WTC11 (cell line): Measurements from ENCODE around the gene PROM2. TPM values are rescaled to one million over a fixed set of nuclear protein-coding genes. Genes with fewer than 3 reads are reported as not detected.

ENCODE experiments used
- ATAC-seq: fragments of 200-7000 bp; cut with Tn5 transposase; 2 replicates; pipeline ENCODE4 v1.10.0; 2021; ENCODE audit warnings: mild to moderate bottlenecking, moderate library complexity
- CTCF ChIA-PET: fragments of 300-600 bp; sonication (Branson Sonifier 250); formaldehyde crosslinking; loops from one replicate; lab custom pipeline; 2021; ENCODE audit warnings: antibody characterized with exemption; lab: Charles Lee
- POLR2A ChIA-PET: fragments of 350-600 bp; sonication (Branson Sonifier 250); formaldehyde crosslinking; loops from one replicate; lab custom pipeline; 2021; ENCODE audit warnings: antibody characterized with exemption; lab: Charles Lee
- DNase-seq: peaks from one replicate; pipeline ENCODE4 v3.0.0; 2021; ENCODE audit warnings: low spot score
- H3K27ac Mint-ChIP-seq: 2 replicates; pipeline ENCODE4 v1.8.0; 2021; ENCODE audit warnings: mixed read lengths
- H3K27me3 Mint-ChIP-seq: 2 replicates; pipeline ENCODE4 v1.8.0; 2021; ENCODE audit warnings: low read depth, mild to moderate bottlenecking, moderate library complexity, mixed read lengths
- H3K36me3 Mint-ChIP-seq: 2 replicates; pipeline ENCODE4 v1.8.0; 2021; ENCODE audit warnings: mixed read lengths
- H3K4me1 Mint-ChIP-seq: 2 replicates; pipeline ENCODE4 v1.8.0; 2022; ENCODE audit warnings: mixed read lengths
- H3K4me3 Mint-ChIP-seq: 2 replicates; pipeline ENCODE4 v1.8.0; 2021; ENCODE audit warnings: mild to moderate bottlenecking, moderate library complexity, mixed read lengths
- H3K9me3 Mint-ChIP-seq: 2 replicates; pipeline ENCODE4 v1.8.0; 2021; ENCODE audit warnings: mixed read lengths
- CREM ChIP-seq: sonication (generic); formaldehyde crosslinking; IDR thresholded peaks from 2 replicates; pipeline ENCODE4 v1.8.1; 2022; ENCODE audit warnings: mild to moderate bottlenecking, missing genetic modification reagents, moderate library complexity
- ESRRA ChIP-seq: sonication (generic); formaldehyde crosslinking; IDR thresholded peaks from 2 replicates; pipeline ENCODE4 v1.8.1; 2022; ENCODE audit warnings: mild to moderate bottlenecking, missing genetic modification reagents, borderline replicate concordance
- NR1H2 ChIP-seq: sonication (generic); formaldehyde crosslinking; IDR thresholded peaks from 2 replicates; pipeline ENCODE4 v1.9.0; 2021; ENCODE audit warnings: mild to moderate bottlenecking, moderate library complexity, missing genetic modification reagents
- NR2C2 ChIP-seq: sonication (generic); formaldehyde crosslinking; IDR thresholded peaks from 2 replicates; pipeline ENCODE4 v1.8.0; 2022; ENCODE audit warnings: mild to moderate bottlenecking, missing genetic modification reagents
- RORB ChIP-seq: fragments of 250-450 bp; sonication (Bioruptor Pico); IDR thresholded peaks from 2 replicates; pipeline ENCODE4 v1.9.0; 2021; ENCODE audit warnings: mild to moderate bottlenecking
- SOX15 ChIP-seq: fragments of 250-450 bp; sonication (Bioruptor Pico); IDR thresholded peaks from 2 replicates; pipeline ENCODE4 v1.9.0; 2021; ENCODE audit warnings: mild to moderate bottlenecking
- SP1 ChIP-seq: sonication (generic); formaldehyde crosslinking; conservative IDR thresholded peaks from 2 replicates; pipeline ENCODE4 v1.8.1; 2022; ENCODE audit warnings: missing genetic modification reagents
- ZNF138 ChIP-seq: sonication (generic); formaldehyde crosslinking; conservative IDR thresholded peaks from 2 replicates; pipeline ENCODE4 v1.8.1; 2022; ENCODE audit warnings: mild to moderate bottlenecking, moderate library complexity, missing genetic modification reagents
- ZNF317 ChIP-seq: sonication (generic); formaldehyde crosslinking; IDR thresholded peaks from 2 replicates; pipeline ENCODE4 v1.8.1; 2023; ENCODE audit warnings: low read depth, mild to moderate bottlenecking, moderate library complexity, missing genetic modification reagents, borderline replicate concordance
- ZNF671 ChIP-seq: fragments of 250-450 bp; sonication (Bioruptor Pico); IDR thresholded peaks from 2 replicates; pipeline ENCODE4 v1.8.0; 2021; ENCODE audit warnings: mild to moderate bottlenecking
- total RNA-seq: library from RNA; stranded (reverse); gene quantifications from 3 replicates; pipeline ENCODE4 v1.2.3, GENCODE V29; 2021
- TF ChIP-seq, protein P1 (sequence below): sonication (generic); formaldehyde crosslinking; IDR thresholded peaks from 2 replicates; pipeline ENCODE4 v1.8.1; 2023; ENCODE audit warnings: mild to moderate bottlenecking, missing genetic modification reagents
- TF ChIP-seq, protein P2 (sequence below): sonication (generic); formaldehyde crosslinking; IDR thresholded peaks from 2 replicates; pipeline ENCODE4 v1.8.1; 2022; ENCODE audit warnings: low read depth, mild to moderate bottlenecking, moderate library complexity, missing genetic modification reagents, borderline replicate concordance
- TF ChIP-seq, protein P3 (sequence below): sonication (generic); formaldehyde crosslinking; IDR thresholded peaks from 2 replicates; pipeline ENCODE4 v1.8.0; 2023; ENCODE audit warnings: missing genetic modification reagents
- TF ChIP-seq, protein P4 (sequence below): sonication (generic); formaldehyde crosslinking; IDR thresholded peaks from 2 replicates; pipeline ENCODE4 v1.8.1; 2023; ENCODE audit warnings: mild to moderate bottlenecking, missing genetic modification reagents, borderline replicate concordance
- TF ChIP-seq, protein P5 (sequence below): fragments of 250-450 bp; sonication (Bioruptor Pico); IDR thresholded peaks from 2 replicates; pipeline ENCODE4 v1.9.0; 2021; ENCODE audit warnings: mild to moderate bottlenecking
- TF ChIP-seq, protein P6 (sequence below): fragments of 250-450 bp; sonication (Bioruptor Pico); conservative IDR thresholded peaks from 2 replicates; pipeline ENCODE4 v1.9.0; 2021; ENCODE audit warnings: mild to moderate bottlenecking
- TF ChIP-seq, protein P7 (sequence below): fragments of 250-450 bp; sonication (Bioruptor Pico); IDR thresholded peaks from 2 replicates; pipeline ENCODE4 v2.1.2; 2022; ENCODE audit warnings: mild to moderate bottlenecking, moderate library complexity
- TF ChIP-seq, protein P8 (sequence below): sonication (generic); formaldehyde crosslinking; IDR thresholded peaks from 2 replicates; pipeline ENCODE4 v1.8.1; 2023; ENCODE audit warnings: mild to moderate bottlenecking, missing genetic modification reagents, moderate library complexity
- TF ChIP-seq, protein P9 (sequence below): sonication (generic); formaldehyde crosslinking; IDR thresholded peaks from 2 replicates; pipeline ENCODE4 v1.8.0; 2023; ENCODE audit warnings: mild to moderate bottlenecking, missing genetic modification reagents

The PROM2 gene
- total RNA-seq, 1 experiment from 2014 or later = 8.3 TPM

DNA sequence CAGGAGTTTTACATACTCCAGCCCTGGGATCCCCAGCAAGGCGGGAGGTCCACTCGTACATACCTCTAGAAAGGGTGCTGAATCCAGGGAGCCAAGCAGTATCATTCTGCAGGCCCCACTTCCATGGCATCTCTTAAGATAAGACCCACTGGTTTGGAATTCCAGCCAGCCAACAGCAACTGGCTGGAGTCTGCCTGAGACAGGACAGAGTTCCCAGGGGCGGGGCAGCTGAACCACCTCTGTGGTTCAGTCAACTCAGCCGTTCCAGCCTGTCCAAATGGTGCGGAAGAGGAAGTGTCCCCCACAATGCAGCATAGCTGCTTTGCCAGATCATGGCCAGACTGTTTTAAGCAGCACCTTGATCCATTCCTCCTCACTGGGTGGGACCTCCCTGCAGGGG is 33.7 kb upstream of the PROM2 start:
- TF ChIP-seq ZNF317 (CRISPR knock-in tag) (no peak), NR2C2 (CRISPR knock-in tag) (no peak), ZNF138 (CRISPR knock-in tag) (no peak), SP1 (CRISPR knock-in tag) (no peak), ESRRA (CRISPR knock-in tag) (no peak), RORB (CRISPR knock-in tag) (no peak), ZNF671 (CRISPR knock-in tag) (no peak), CREM (no peak), SOX15 (CRISPR knock-in tag) (no peak), NR1H2 (CRISPR knock-in tag) (no peak)
- TF ChIP-seq, protein P1, sequence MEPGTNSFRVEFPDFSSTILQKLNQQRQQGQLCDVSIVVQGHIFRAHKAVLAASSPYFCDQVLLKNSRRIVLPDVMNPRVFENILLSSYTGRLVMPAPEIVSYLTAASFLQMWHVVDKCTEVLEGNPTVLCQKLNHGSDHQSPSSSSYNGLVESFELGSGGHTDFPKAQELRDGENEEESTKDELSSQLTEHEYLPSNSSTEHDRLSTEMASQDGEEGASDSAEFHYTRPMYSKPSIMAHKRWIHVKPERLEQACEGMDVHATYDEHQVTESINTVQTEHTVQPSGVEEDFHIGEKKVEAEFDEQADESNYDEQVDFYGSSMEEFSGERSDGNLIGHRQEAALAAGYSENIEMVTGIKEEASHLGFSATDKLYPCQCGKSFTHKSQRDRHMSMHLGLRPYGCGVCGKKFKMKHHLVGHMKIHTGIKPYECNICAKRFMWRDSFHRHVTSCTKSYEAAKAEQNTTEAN (CRISPR knock-in tag) = no peak
- TF ChIP-seq, protein P2, sequence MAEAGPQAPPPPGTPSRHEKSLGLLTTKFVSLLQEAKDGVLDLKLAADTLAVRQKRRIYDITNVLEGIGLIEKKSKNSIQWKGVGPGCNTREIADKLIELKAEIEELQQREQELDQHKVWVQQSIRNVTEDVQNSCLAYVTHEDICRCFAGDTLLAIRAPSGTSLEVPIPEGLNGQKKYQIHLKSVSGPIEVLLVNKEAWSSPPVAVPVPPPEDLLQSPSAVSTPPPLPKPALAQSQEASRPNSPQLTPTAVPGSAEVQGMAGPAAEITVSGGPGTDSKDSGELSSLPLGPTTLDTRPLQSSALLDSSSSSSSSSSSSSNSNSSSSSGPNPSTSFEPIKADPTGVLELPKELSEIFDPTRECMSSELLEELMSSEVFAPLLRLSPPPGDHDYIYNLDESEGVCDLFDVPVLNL (CRISPR knock-in tag) = no peak
- TF ChIP-seq, protein P3, sequence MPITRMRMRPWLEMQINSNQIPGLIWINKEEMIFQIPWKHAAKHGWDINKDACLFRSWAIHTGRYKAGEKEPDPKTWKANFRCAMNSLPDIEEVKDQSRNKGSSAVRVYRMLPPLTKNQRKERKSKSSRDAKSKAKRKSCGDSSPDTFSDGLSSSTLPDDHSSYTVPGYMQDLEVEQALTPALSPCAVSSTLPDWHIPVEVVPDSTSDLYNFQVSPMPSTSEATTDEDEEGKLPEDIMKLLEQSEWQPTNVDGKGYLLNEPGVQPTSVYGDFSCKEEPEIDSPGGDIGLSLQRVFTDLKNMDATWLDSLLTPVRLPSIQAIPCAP (CRISPR knock-in tag) = no peak
- TF ChIP-seq, protein P4, sequence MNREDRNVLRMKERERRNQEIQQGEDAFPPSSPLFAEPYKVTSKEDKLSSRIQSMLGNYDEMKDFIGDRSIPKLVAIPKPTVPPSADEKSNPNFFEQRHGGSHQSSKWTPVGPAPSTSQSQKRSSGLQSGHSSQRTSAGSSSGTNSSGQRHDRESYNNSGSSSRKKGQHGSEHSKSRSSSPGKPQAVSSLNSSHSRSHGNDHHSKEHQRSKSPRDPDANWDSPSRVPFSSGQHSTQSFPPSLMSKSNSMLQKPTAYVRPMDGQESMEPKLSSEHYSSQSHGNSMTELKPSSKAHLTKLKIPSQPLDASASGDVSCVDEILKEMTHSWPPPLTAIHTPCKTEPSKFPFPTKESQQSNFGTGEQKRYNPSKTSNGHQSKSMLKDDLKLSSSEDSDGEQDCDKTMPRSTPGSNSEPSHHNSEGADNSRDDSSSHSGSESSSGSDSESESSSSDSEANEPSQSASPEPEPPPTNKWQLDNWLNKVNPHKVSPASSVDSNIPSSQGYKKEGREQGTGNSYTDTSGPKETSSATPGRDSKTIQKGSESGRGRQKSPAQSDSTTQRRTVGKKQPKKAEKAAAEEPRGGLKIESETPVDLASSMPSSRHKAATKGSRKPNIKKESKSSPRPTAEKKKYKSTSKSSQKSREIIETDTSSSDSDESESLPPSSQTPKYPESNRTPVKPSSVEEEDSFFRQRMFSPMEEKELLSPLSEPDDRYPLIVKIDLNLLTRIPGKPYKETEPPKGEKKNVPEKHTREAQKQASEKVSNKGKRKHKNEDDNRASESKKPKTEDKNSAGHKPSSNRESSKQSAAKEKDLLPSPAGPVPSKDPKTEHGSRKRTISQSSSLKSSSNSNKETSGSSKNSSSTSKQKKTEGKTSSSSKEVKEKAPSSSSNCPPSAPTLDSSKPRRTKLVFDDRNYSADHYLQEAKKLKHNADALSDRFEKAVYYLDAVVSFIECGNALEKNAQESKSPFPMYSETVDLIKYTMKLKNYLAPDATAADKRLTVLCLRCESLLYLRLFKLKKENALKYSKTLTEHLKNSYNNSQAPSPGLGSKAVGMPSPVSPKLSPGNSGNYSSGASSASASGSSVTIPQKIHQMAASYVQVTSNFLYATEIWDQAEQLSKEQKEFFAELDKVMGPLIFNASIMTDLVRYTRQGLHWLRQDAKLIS (CRISPR knock-in tag) = no peak
- TF ChIP-seq, protein P5, sequence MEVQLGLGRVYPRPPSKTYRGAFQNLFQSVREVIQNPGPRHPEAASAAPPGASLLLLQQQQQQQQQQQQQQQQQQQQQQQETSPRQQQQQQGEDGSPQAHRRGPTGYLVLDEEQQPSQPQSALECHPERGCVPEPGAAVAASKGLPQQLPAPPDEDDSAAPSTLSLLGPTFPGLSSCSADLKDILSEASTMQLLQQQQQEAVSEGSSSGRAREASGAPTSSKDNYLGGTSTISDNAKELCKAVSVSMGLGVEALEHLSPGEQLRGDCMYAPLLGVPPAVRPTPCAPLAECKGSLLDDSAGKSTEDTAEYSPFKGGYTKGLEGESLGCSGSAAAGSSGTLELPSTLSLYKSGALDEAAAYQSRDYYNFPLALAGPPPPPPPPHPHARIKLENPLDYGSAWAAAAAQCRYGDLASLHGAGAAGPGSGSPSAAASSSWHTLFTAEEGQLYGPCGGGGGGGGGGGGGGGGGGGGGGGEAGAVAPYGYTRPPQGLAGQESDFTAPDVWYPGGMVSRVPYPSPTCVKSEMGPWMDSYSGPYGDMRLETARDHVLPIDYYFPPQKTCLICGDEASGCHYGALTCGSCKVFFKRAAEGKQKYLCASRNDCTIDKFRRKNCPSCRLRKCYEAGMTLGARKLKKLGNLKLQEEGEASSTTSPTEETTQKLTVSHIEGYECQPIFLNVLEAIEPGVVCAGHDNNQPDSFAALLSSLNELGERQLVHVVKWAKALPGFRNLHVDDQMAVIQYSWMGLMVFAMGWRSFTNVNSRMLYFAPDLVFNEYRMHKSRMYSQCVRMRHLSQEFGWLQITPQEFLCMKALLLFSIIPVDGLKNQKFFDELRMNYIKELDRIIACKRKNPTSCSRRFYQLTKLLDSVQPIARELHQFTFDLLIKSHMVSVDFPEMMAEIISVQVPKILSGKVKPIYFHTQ (CRISPR knock-in tag) = no peak
- TF ChIP-seq, protein P6, sequence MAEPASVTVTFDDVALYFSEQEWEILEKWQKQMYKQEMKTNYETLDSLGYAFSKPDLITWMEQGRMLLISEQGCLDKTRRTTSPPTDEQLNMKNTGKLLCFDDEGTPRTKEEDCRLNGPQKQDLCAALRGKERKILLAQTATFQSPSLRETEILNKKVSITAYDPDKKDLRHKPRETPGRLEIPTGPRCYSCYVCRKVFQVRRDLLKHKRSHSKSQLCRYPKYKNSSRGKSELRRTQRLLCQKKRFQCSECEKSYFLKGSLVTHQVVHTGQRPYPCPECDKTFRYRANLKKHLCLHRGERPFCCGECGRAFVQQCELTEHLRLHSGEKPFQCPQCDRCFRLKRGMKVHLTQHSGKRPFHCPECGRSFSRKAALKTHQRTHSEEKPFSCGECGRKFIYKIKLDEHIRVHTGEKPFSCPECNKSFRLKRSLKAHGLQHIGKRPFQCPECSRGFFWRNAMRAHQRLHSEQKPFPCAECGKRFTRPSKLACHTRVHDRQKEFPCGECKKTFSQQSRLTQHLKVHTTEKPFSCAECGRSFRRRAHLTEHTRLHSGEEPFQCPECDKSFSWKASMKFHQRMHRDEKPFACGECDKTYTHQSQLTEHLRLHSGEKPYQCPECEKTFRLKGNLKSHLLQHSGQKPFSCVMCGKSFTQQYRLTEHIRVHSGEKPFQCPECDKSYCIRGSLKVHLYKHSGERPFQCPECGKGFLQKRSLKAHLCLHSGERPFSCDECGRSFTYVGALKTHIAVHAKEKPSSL (CRISPR knock-in tag) = no peak
- TF ChIP-seq, protein P7, sequence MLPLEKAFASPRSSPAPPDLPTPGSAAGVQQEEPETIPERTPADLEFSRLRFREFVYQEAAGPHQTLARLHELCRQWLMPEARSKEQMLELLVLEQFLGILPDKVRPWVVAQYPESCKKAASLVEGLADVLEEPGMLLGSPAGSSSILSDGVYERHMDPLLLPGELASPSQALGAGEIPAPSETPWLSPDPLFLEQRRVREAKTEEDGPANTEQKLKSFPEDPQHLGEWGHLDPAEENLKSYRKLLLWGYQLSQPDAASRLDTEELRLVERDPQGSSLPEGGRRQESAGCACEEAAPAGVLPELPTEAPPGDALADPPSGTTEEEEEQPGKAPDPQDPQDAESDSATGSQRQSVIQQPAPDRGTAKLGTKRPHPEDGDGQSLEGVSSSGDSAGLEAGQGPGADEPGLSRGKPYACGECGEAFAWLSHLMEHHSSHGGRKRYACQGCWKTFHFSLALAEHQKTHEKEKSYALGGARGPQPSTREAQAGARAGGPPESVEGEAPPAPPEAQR (CRISPR knock-in tag) = no peak
- TF ChIP-seq, protein P8, sequence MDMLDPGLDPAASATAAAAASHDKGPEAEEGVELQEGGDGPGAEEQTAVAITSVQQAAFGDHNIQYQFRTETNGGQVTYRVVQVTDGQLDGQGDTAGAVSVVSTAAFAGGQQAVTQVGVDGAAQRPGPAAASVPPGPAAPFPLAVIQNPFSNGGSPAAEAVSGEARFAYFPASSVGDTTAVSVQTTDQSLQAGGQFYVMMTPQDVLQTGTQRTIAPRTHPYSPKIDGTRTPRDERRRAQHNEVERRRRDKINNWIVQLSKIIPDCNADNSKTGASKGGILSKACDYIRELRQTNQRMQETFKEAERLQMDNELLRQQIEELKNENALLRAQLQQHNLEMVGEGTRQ (CRISPR knock-in tag) = no peak
- TF ChIP-seq, protein P9, sequence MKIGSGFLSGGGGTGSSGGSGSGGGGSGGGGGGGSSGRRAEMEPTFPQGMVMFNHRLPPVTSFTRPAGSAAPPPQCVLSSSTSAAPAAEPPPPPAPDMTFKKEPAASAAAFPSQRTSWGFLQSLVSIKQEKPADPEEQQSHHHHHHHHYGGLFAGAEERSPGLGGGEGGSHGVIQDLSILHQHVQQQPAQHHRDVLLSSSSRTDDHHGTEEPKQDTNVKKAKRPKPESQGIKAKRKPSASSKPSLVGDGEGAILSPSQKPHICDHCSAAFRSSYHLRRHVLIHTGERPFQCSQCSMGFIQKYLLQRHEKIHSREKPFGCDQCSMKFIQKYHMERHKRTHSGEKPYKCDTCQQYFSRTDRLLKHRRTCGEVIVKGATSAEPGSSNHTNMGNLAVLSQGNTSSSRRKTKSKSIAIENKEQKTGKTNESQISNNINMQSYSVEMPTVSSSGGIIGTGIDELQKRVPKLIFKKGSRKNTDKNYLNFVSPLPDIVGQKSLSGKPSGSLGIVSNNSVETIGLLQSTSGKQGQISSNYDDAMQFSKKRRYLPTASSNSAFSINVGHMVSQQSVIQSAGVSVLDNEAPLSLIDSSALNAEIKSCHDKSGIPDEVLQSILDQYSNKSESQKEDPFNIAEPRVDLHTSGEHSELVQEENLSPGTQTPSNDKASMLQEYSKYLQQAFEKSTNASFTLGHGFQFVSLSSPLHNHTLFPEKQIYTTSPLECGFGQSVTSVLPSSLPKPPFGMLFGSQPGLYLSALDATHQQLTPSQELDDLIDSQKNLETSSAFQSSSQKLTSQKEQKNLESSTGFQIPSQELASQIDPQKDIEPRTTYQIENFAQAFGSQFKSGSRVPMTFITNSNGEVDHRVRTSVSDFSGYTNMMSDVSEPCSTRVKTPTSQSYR (CRISPR knock-in tag) = no peak
- Mint-ChIP-seq H3K27ac (no peak overlapping the region), H3K9me3 (peaks cover 64% of the 10 kb centered on the region), H3K4me3 (no peak overlapping the region), H3K4me1 (no peaks in the 10 kb centered on the region), H3K27me3 (peaks cover 24% of the 10 kb centered on the region), H3K36me3 (peaks cover 38% of the 10 kb centered on the region)
- ATAC-seq (no peak), DNase-seq (no peak)
- ChIA-PET CTCF (interaction anchor here (1.1 to 1.5 kb wide), 2 partner anchors 9 to 105 kb away, joined by 3 to 8 read pairs; no protein-coding TSS in a partner anchor), POLR2A (no interaction called here)
